GM12878 (cell line): Measurements from ENCODE around the gene PDE9A. TPM values are rescaled to one million over a fixed set of nuclear protein-coding genes. Genes with fewer than 3 reads are reported as not detected.

ENCODE experiments used
- ATAC-seq: fragments of 200-7000 bp; cut with Tn5 transposase; 3 replicates; pipeline ENCODE4 v1.9.1; 2020; ENCODE audit warnings: mild to moderate bottlenecking, moderate library complexity
- BruUV-seq: library from RNA; stranded (reverse); fragments of 400-500 nt; replicated peaks from 2 replicates; lab custom pipeline; 2021; lab: Mats Ljungman, UMichigan
- CTCF ChIA-PET: fragments of 300-600 bp; sonication (Branson Sonifier 250); formaldehyde crosslinking; extraction: SDS; loops from one replicate; lab custom pipeline; 2021; ENCODE audit warnings: inconsistent platforms; lab: Yijun Ruan, JAX
- POLR2A ChIA-PET: fragments of 350-600 bp; formaldehyde crosslinking; extraction: SDS; loops from one replicate; lab custom pipeline; 2021; ENCODE audit warnings: inconsistent platforms; lab: Charles Lee
- RAD21 ChIA-PET: fragments of 300-600 bp; sonication (Branson Sonifier 250); formaldehyde crosslinking; loops from one replicate; lab custom pipeline; 2023; ENCODE audit warnings: antibody characterized with exemption; ENCODE audit not compliant: unreplicated experiment; lab: Charles Lee
- SMC1A ChIA-PET: fragments of 300-600 bp; sonication (Branson Sonifier 250); formaldehyde crosslinking; loops from one replicate; lab custom pipeline; 2023; ENCODE audit not compliant: unreplicated experiment, uncharacterized antibody; lab: Charles Lee
- DNase-seq: peaks from one replicate; pipeline ENCODE4 v3.0.0-alpha.2; 2011; ENCODE audit warnings: low read depth, low spot score
- FAIRE-seq: peaks from 3 replicates; lab custom pipeline; 2011; peaks lifted over from hg19 to GRCh38; lab: Jason Lieb, UNC
- H2AFZ ChIP-seq: 2 replicates; pipeline ENCODE4 v1.6.0; 2011; ENCODE audit warnings: low read depth, low read length, control low read depth; ENCODE audit not compliant: control insufficient read depth
- H3K27ac ChIP-seq: 2 replicates; pipeline ENCODE4 v1.5.1; 2011; ENCODE audit warnings: control low read depth; ENCODE audit not compliant: control insufficient read depth, insufficient read depth
- H3K27me3 ChIP-seq, 2 experiments: replicated peaks in 1 of 2; 2 replicates each; pipeline versions ENCODE4 v1.6.0 to v1.6.1; 2011; ENCODE audit warnings: low read length in 1 of 2; ENCODE audit not compliant: control insufficient read depth in 2 of 2, insufficient read depth in 2 of 2
- H3K36me3 ChIP-seq, 2 experiments: 2 replicates each; pipeline ENCODE4 v1.5.1; 2011; ENCODE audit warnings: low read length in 1 of 2; ENCODE audit not compliant: control insufficient read depth in 2 of 2, insufficient read depth in 2 of 2
- H3K4me1 ChIP-seq: 2 replicates; pipeline ENCODE4 v1.6.1; 2011; ENCODE audit warnings: mild to moderate bottlenecking, low read length, moderate library complexity, mixed read lengths; ENCODE audit not compliant: control insufficient read depth, insufficient read depth
- H3K4me2 ChIP-seq: 2 replicates; pipeline ENCODE4 v1.6.0; 2011; ENCODE audit warnings: control low read depth; ENCODE audit not compliant: control insufficient read depth, insufficient read depth
- H3K4me3 ChIP-seq: fragments of 200-600 bp; sonication (generic); 2 replicates; pipeline ENCODE4 v1.5.1; 2016
- H3K79me2 ChIP-seq: 2 replicates; pipeline ENCODE4 v1.6.0; 2011; ENCODE audit warnings: low read length; ENCODE audit not compliant: control insufficient read depth, insufficient read depth
- H3K9ac ChIP-seq: 2 replicates; pipeline ENCODE4 v1.8.0; 2011; ENCODE audit warnings: low read length, control low read depth, mixed read lengths; ENCODE audit not compliant: control insufficient read depth, insufficient read depth
- H3K9me3 ChIP-seq: replicated peaks from 3 replicates; pipeline ENCODE4 v1.5.1; 2011; ENCODE audit warnings: mild to moderate bottlenecking, low read length; ENCODE audit not compliant: control insufficient read depth, insufficient read depth
- H4K20me1 ChIP-seq: 2 replicates; pipeline ENCODE4 v1.6.0; 2011; ENCODE audit not compliant: control insufficient read depth, insufficient read depth
- ASH2L ChIP-seq: fragments of 300-600, 200-600 bp; sonication (generic); IDR thresholded peaks from 2 replicates; pipeline ENCODE4 v1.6.1; 2017; ENCODE audit warnings: low read depth, mild to moderate bottlenecking, borderline replicate concordance
- CEBPB ChIP-seq, 2 experiments: fragments of 150-350 bp in 1 of 2; IDR thresholded peaks; 2 replicates each; pipeline ENCODE4 v1.6.1; 2012 to 2014; ENCODE audit warnings: low read depth in 2 of 2, low read length in 2 of 2, borderline replicate concordance in 1 of 2, inconsistent platforms in 1 of 2
- CREM ChIP-seq: IDR thresholded peaks from 2 replicates; pipeline ENCODE4 v1.6.1; 2014; ENCODE audit warnings: antibody characterized with exemption, low read depth
- FOXK2 ChIP-seq: fragments of 450-650 bp; IDR thresholded peaks from 2 replicates; pipeline ENCODE4 v1.6.1; 2017; ENCODE audit warnings: mild to moderate bottlenecking, moderate library complexity
- IRF3 ChIP-seq: fragments of 450-650 bp; IDR thresholded peaks from 2 replicates; pipeline ENCODE4 v1.6.1; 2014; ENCODE audit warnings: mild to moderate bottlenecking
- JUND ChIP-seq: IDR thresholded peaks from 2 replicates; pipeline ENCODE4 v1.6.1; 2012; ENCODE audit warnings: low read depth, mild to moderate bottlenecking, low read length, improper control_type of control experiment, moderate library complexity
- PAX8 ChIP-seq: fragments of 450-650 bp; IDR thresholded peaks from 2 replicates; pipeline ENCODE4 v1.6.1; 2017; ENCODE audit warnings: mild to moderate bottlenecking, moderate library complexity
- RAD21 ChIP-seq: IDR thresholded peaks from 2 replicates; pipeline ENCODE4 v1.6.1; 2011; ENCODE audit warnings: mild to moderate bottlenecking, low read depth, low read length, moderate library complexity; ENCODE audit not compliant: insufficient read depth
- TCF3 ChIP-seq: IDR thresholded peaks from 2 replicates; pipeline ENCODE4 v1.6.1; 2012; ENCODE audit warnings: low read depth, mild to moderate bottlenecking, low read length, borderline replicate concordance; ENCODE audit not compliant: insufficient read depth
- YBX1 ChIP-seq: fragments of 450-650 bp; IDR thresholded peaks from 2 replicates; pipeline ENCODE4 v1.6.1; 2016; ENCODE audit warnings: antibody characterized with exemption
- ZNF592 ChIP-seq: fragments of 450-650 bp; IDR thresholded peaks from 2 replicates; pipeline ENCODE4 v1.6.1; 2017; ENCODE audit warnings: mild to moderate bottlenecking, moderate library complexity
- WGBS: methylation state at CpG from one replicate; pipeline ENCODE4 v1.1.6; 2016; ENCODE audit warnings: low lambda C conversion rate; ENCODE audit not compliant: insufficient replicate concordance, insufficient coverage; ENCODE audit errors: missing lambda C conversion rate; 5-methylcytosine and 5-hydroxymethylcytosine counted together
- in situ Hi-C: fragments of 300-500 bp; cut with MboI; formaldehyde crosslinking; loops from 9 replicates; pipeline ENCODE4 v1.14.3; 2018; ENCODE audit warnings: mixed read lengths
- intact Hi-C: fragments of 100-400 bp; cut with micrococcal nuclease; formaldehyde crosslinking; loops from one replicate; pipeline ENCODE4 v1.14.2; 2022; ENCODE audit not compliant: unreplicated experiment
- polyA plus RNA-seq, 11 experiments: library from polyadenylated mRNA; depleted of rRNA in 4 of 11; unstranded in 6 of 11; stranded (reverse) in 5 of 11; fragments of >200 nt; fragmentation: Nextera tagmentation in 4 of 11; fragmentation: Illumina TruSeq in 1 of 11; extraction: Ambion mirVana in 4 of 11; extraction: Trizol in 1 of 11; gene quantifications; 1 replicate in 1 of 11; 2 replicates in 10 of 11; pipeline versions ENCODE4 v1.2.1 to v1.2.3, GENCODE V29; 2011 to 2016; ENCODE audit warnings: inconsistent platforms in 2 of 11, missing spikeins in 2 of 11, low read depth in 1 of 11
- total RNA-seq, 4 experiments: library from RNA; depleted of rRNA in 3 of 4; stranded (reverse); fragments of >200 nt in 3 of 4; fragmentation: Illumina TruSeq in 1 of 4; extraction: Trizol in 1 of 4; gene quantifications; 2 replicates each; pipeline versions ENCODE4 v1.2.1 to v1.2.3, GENCODE V29; 2013 to 2021
- TF ChIP-seq, protein P1 (sequence below): fragments of 450-650 bp; IDR thresholded peaks from 2 replicates; pipeline ENCODE4 v1.6.1; 2018; ENCODE audit warnings: mild to moderate bottlenecking, low read depth, moderate library complexity; ENCODE audit not compliant: partially characterized antibody
- TF ChIP-seq, protein P2 (sequence below): fragments of 450-650 bp; formaldehyde crosslinking; IDR thresholded peaks from 2 replicates; pipeline ENCODE4 v1.5.0; 2022; ENCODE audit warnings: mild to moderate bottlenecking, missing genetic modification characterization

Gene PDE9A
- total and polyA plus RNA-seq, 10 of the 15 experiments (the other 5 are each of a cell fraction or from before 2014, with no cell fraction given), result 0.08 to 0.45 (median 0.20) TPM; not detected in 1

- no peak overlapping the region for H3K4me3 ChIP-seq
- H3K36me3 ChIP-seq, result no peaks in the 10 kb centered on the region
- no peak for FAIRE-seq
- no peak for ATAC-seq
- no peaks in the 10 kb centered on the region for H3K79me2 ChIP-seq
- H2AFZ ChIP-seq, result no peak overlapping the region
- 6% methylated on average over 6 of the region's 6 CpGs for WGBS
- peaks cover 0 to 3% of the 10 kb centered on the region in 2 experiments; a peak in 3 of 4 replicates for H3K27me3 ChIP-seq
- no peaks in the 10 kb centered on the region; the same call in 2 of the 3 replicates for H3K9me3 ChIP-seq
- SMC1A ChIA-PET, result interaction anchor here (1.8 kb wide), 1 partner anchor 165 kb away, joined by 3 read pairs; no protein-coding TSS in a partner anchor
- no TSS peak for BruUV-seq
- H4K20me1 ChIP-seq, result no peaks in the 10 kb centered on the region
- RAD21 ChIA-PET, result interaction anchor here (0.7 kb wide), 1 partner anchor 766 kb away, joined by 3 read pairs; no protein-coding TSS in a partner anchor
- no peaks in the 10 kb centered on the region for H3K4me1 ChIP-seq
- DNase-seq, result no peak
- CTCF ChIA-PET, result interaction anchor here (0.9 to 1.2 kb wide), 2 partner anchors 15 to 31 kb away, joined by 3 read pairs; no protein-coding TSS in a partner anchor
- in situ Hi-C loops (no loop called here), intact Hi-C loops (no loop called here)
- TF ChIP-seq FOXK2, result no peak
- no peak for TF ChIP-seq ASH2L
- TF ChIP-seq RAD21, result no peak
- no peak for TF ChIP-seq ZNF592
- TF ChIP-seq CREM, result no peak
- no peak for TF ChIP-seq IRF3
- TF ChIP-seq TCF3, result no peak
- no peak for TF ChIP-seq JUND
- TF ChIP-seq PAX8, result no peak
- TF ChIP-seq, protein P1, sequence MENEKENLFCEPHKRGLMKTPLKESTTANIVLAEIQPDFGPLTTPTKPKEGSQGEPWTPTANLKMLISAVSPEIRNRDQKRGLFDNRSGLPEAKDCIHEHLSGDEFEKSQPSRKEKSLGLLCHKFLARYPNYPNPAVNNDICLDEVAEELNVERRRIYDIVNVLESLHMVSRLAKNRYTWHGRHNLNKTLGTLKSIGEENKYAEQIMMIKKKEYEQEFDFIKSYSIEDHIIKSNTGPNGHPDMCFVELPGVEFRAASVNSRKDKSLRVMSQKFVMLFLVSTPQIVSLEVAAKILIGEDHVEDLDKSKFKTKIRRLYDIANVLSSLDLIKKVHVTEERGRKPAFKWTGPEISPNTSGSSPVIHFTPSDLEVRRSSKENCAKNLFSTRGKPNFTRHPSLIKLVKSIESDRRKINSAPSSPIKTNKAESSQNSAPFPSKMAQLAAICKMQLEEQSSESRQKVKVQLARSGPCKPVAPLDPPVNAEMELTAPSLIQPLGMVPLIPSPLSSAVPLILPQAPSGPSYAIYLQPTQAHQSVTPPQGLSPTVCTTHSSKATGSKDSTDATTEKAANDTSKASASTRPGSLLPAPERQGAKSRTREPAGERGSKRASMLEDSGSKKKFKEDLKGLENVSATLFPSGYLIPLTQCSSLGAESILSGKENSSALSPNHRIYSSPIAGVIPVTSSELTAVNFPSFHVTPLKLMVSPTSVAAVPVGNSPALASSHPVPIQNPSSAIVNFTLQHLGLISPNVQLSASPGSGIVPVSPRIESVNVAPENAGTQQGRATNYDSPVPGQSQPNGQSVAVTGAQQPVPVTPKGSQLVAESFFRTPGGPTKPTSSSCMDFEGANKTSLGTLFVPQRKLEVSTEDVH, result no peak
- no peak for TF ChIP-seq CEBPB (IDR thresholded peaks at IDR 0.05; ENCODE audit: borderline replicate concordance in 1 of 2, low read depth in 2 of 2, low read length in 2 of 2)
- TF ChIP-seq YBX1, result no peak
- TF ChIP-seq, protein P2, sequence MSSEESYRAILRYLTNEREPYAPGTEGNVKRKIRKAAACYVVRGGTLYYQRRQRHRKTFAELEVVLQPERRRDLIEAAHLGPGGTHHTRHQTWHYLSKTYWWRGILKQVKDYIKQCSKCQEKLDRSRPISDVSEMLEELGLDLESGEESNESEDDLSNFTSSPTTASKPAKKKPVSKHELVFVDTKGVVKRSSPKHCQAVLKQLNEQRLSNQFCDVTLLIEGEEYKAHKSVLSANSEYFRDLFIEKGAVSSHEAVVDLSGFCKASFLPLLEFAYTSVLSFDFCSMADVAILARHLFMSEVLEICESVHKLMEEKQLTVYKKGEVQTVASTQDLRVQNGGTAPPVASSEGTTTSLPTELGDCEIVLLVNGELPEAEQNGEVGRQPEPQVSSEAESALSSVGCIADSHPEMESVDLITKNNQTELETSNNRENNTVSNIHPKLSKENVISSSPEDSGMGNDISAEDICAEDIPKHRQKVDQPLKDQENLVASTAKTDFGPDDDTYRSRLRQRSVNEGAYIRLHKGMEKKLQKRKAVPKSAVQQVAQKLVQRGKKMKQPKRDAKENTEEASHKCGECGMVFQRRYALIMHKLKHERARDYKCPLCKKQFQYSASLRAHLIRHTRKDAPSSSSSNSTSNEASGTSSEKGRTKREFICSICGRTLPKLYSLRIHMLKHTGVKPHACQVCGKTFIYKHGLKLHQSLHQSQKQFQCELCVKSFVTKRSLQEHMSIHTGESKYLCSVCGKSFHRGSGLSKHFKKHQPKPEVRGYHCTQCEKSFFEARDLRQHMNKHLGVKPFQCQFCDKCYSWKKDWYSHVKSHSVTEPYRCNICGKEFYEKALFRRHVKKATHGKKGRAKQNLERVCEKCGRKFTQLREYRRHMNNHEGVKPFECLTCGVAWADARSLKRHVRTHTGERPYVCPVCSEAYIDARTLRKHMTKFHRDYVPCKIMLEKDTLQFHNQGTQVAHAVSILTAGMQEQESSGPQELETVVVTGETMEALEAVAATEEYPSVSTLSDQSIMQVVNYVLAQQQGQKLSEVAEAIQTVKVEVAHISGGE (CRISPR knock-in tag), result no peak
- H3K4me2 ChIP-seq, result no peak overlapping the region
- no peak overlapping the region for H3K27ac ChIP-seq
- POLR2A ChIA-PET, result no interaction called here
- H3K9ac ChIP-seq, result no peak overlapping the region
Observed at GRCh38 chr21:42624936-42625335, 28.5 kb upstream of the PDE9A start.
